ENCODE data around the gene COPS7A. TPM values are rescaled to one million over a fixed set of nuclear protein-coding genes. Genes with fewer than 3 reads are reported as not detected.

COPS7A gene
- total RNA-seq, 1 experiment from 2014 or later = 67.8 TPM

GRCh38 chr12:6767353-6768319 is 43.8 kb downstream of the COPS7A start:
- Histone ChIP-seq H3K4me2 (ENCODE audit: low read length) (peak overlapping the region; percentile 95), H3K27ac (ENCODE audit: low read depth, low read length) (peak overlapping the region; percentile 72), H2AFZ (ENCODE audit: low read depth, low read length, poor library complexity, severe bottlenecking) (no peak overlapping the region), H3K79me2 (ENCODE audit: insufficient read depth, low read length) (peaks cover 29% of the 10 kb centered on the region), H3K4me3 (replicated peaks in 1 of 2; ENCODE audit: low read depth in 1 of 2, low read length in 2 of 2) (peak overlapping the region; percentile 85 to 90), H3K9me3 (ENCODE audit: control insufficient read depth in 1 of 2, insufficient read depth in 1 of 2, low read depth in 1 of 2, low read length in 2 of 2) (no peaks in the 10 kb centered on the region), H3K4me1 (ENCODE audit: control insufficient read depth in 1 of 2, insufficient read depth in 2 of 2, low read length in 2 of 2) (peaks cover 45 to 75% of the 10 kb centered on the region in 2 experiments), H3K9me2 (ENCODE audit: insufficient read depth) (no peaks in the 10 kb centered on the region), H3K27me3 (ENCODE audit: insufficient read depth, low read length) (no peaks in the 10 kb centered on the region), H3K9ac (ENCODE audit: low read length) (peak overlapping the region; percentile 84), H4K20me1 (ENCODE audit: insufficient read depth) (no peaks in the 10 kb centered on the region), H3K36me3 (ENCODE audit: control insufficient read depth in 1 of 2, insufficient read depth in 2 of 2, low read length in 2 of 2) (peaks cover 9 to 13% of the 10 kb centered on the region in 2 experiments; a peak in 3 of 4 replicates)
- DNase-seq (ENCODE audit: low read depth, low spot score) (no peak), ATAC-seq (no peak)
- RAD21 ChIA-PET (ENCODE audit: low non-redundant PET in 1 of 2, low total read pairs in 2 of 2, uncharacterized antibody in 2 of 2, unreplicated experiment in 2 of 2) = no interaction called here
- TF ChIP-seq RAD21 (IDR thresholded peaks at IDR 0.05; ENCODE audit: low read depth) = no peak
- TF ChIP-seq POLR2AphosphoS5 (IDR thresholded peaks at IDR 0.05; ENCODE audit: low read depth, low read length) = no peak
- TF ChIP-seq ATF3 (IDR thresholded peaks at IDR 0.05) = no peak
- no peak for TF ChIP-seq JUND (IDR thresholded peaks at IDR 0.05)
- TF ChIP-seq SIN3A (IDR thresholded peaks at IDR 0.05; ENCODE audit: low read depth) = no peak
- no peak for TF ChIP-seq SP1 (IDR thresholded peaks at IDR 0.05; ENCODE audit: low read depth)
- POLR2A ChIA-PET = interaction anchor here (1.0 to 3.0 kb wide), 6 partner anchors 13 to 195 kb away, joined by 3 to 41 read pairs (median 13); partner anchors contain the start of genes CDCA3, COPS7A, MLF2 and USP5
- intact Hi-C loops (cut with micrococcal nuclease) = loop anchor here (2.0 kb wide), 1 partner anchor 15 kb away; the partner anchor contains the start of gene MLF2
- CTCF ChIA-PET = interaction anchor here (1.0 to 3.0 kb wide), 7 partner anchors 10 to 85 kb away, joined by 3 to 53 read pairs (median 3); partner anchors contain the start of genes MLF2, P3H3 and USP5
- no TSS peak for BruUV-seq (replicated peaks)

- Histone ChIP-seq H3K36me3 (ENCODE audit: control insufficient read depth in 1 of 2, insufficient read depth in 2 of 2, low read length in 2 of 2) (peaks cover 9 to 13% of the 10 kb centered on the region in 2 experiments; a peak in 3 of 4 replicates), H3K27me3 (ENCODE audit: insufficient read depth, low read length) (no peaks in the 10 kb centered on the region), H3K79me2 (ENCODE audit: insufficient read depth, low read length) (peaks cover 29% of the 10 kb centered on the region), H4K20me1 (ENCODE audit: insufficient read depth) (no peaks in the 10 kb centered on the region), H3K9me3 (ENCODE audit: control insufficient read depth in 1 of 2, insufficient read depth in 1 of 2, low read depth in 1 of 2, low read length in 2 of 2) (no peaks in the 10 kb centered on the region), H2AFZ (ENCODE audit: low read depth, low read length, poor library complexity, severe bottlenecking) (no peak overlapping the region), H3K4me3 (replicated peaks in 1 of 2; ENCODE audit: low read depth in 1 of 2, low read length in 2 of 2) (peak overlapping the region; percentile 85 to 90), H3K4me1 (ENCODE audit: control insufficient read depth in 1 of 2, insufficient read depth in 2 of 2, low read length in 2 of 2) (peaks cover 37 to 66% of the 10 kb centered on the region in 2 experiments), H3K9me2 (ENCODE audit: insufficient read depth) (no peaks in the 10 kb centered on the region), H3K9ac (ENCODE audit: low read length) (peak overlapping the region; percentile 84), H3K27ac (ENCODE audit: low read depth, low read length) (peak overlapping the region; percentile 72), H3K4me2 (ENCODE audit: low read length) (peak overlapping the region; percentile 95)
- POLR2A ChIA-PET = no interaction called here
- no TSS peak for BruUV-seq (replicated peaks)
- RAD21 ChIA-PET (ENCODE audit: low non-redundant PET in 1 of 2, low total read pairs in 2 of 2, uncharacterized antibody in 2 of 2, unreplicated experiment in 2 of 2) = interaction anchor here in 1 of 2 experiments (0.8 kb wide), 1 partner anchor 15 kb away, joined by 4 read pairs; no protein-coding TSS in a partner anchor
- ATAC-seq = no peak
- TF ChIP-seq POLR2AphosphoS5 (IDR thresholded peaks at IDR 0.05; ENCODE audit: low read depth, low read length) = no peak
- TF ChIP-seq FOSL1 (IDR thresholded peaks at IDR 0.05; ENCODE audit: low read depth) = no peak
- no peak for TF ChIP-seq CEBPB (IDR thresholded peaks at IDR 0.05; ENCODE audit: low read depth)
- no peak for TF ChIP-seq JUND (IDR thresholded peaks at IDR 0.05)
- TF ChIP-seq ZNF274 (IDR thresholded peaks at IDR 0.05; ENCODE audit: low read depth, low read length) = no peak
- DNase-seq (ENCODE audit: low read depth, low spot score) = no peak
- intact Hi-C loops (cut with micrococcal nuclease) = no loop called here
- CTCF ChIA-PET = interaction anchor here (1.0 to 1.6 kb wide), 3 partner anchors 10 to 84 kb away, joined by 3 to 9 read pairs (median 4); partner anchors contain the start of gene MLF2
These were observed 44.6 kb downstream of the COPS7A start for GRCh38 chr12:6768437-6768914.

Measured in HCT116 (cell line).